ENCODE data around the gene GALNT9.
"Not testable (repeated sequence)": the region's sequence is repeated elsewhere in the genome, so short reads cannot be mapped to it uniquely, and the experiment has no call there.

GALNT9 gene

DNA sequence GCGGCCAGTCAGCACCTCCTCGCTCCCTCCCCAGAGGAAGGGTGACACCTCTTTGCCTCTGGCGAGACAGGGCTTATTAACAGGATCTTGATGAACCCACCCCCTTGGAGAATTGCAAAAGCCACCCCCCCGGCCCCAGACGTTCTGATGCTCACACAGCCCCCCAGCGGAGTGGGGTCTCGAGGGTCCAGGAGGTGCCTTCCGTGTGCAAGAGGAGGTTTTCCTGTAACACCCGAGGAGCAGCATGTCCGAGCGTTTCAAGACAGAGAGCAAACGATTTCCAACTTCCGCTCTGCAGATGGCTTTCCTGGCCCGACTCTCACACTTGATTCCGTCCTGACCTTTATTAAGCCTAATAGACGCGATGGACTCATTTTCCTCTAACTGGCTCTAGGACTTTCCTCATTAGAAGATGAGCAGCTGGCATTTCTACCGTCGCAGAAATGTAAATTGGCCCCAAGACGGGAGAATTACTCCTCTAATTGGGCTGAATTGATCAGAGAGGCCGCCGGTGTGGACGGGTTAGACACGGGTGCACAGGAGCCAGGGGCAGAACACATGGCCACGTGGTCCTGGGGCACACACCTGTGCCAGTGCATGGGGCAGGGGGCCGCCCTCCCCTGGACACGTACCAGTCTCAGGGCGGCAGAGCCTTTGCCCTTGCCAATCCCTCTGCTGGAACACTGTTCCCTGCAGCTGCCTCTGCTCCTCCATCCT, 100.8 kb downstream of the GALNT9 start:
- no peak for FAIRE-seq

DNA sequence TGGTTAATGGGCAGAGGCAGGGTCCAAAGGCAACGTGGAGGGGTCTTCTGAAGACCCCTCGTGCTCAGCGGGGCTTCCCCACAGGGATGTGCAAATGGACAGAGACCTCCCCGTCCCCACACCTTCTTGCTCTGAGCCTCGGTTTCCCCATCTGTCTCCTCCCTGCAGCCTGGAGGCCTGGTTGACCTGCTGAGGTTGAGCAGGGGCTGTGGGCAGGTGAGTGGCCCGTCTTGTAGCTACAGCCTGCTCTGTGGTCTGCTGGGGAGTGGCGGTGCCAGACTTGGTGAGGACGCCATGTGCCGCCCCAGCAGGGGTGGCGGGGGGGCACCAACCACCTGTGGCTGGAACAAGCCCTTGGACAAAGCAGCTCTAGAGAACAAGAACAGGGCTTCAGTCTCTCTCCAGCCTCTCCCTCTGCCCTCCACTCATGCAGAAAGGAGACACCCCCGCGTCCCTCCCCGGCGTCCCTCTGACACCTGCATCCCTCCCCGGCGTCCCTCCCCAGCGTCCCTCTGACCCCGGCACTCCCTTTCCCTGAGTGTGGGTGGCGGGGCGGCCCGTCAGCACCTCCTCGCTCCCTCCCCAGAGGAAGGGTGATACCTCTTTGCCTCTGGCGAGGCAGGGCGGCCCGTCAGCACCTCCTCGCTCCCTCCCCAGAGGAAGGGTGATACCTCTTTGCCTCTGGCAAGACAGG, 101.5 kb downstream of the GALNT9 start:
- FAIRE-seq, result no peak

DNA sequence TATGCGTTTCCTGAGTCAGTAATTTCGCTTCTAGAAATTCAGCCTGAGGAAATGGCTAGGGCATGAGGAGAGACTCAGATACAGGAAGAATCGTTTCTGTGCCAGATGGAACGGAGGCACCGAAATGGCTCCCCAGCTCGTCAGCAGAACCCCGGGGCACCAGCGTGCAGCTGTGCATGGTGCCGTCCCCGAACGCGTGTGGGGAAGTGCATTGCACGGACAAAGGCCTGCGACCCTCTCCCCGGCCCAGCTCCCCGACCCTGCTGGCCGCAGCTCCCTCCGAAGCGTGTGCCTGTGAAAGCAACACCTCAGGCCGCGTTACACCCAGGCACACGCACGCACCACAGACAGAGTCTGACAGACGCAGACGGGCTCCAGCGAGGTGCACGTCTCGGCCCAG, 102.3 kb downstream of the GALNT9 start:
- FAIRE-seq, result no peak

DNA sequence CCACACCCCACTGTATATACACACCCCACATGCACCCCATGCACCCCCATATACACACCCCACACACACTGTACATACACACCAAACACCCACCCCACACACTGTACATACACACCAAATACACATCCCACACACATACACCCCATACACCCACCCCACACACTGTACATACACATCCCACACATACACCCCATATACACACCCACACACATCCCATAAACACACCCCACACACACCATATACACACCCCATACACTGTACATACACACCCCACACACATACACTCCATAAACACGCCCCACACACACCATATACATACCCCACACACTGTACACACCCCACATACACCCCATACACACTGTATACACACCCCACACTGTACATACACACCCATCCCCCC, 102.8 kb downstream of the GALNT9 start:
- FAIRE-seq, result no peak

DNA sequence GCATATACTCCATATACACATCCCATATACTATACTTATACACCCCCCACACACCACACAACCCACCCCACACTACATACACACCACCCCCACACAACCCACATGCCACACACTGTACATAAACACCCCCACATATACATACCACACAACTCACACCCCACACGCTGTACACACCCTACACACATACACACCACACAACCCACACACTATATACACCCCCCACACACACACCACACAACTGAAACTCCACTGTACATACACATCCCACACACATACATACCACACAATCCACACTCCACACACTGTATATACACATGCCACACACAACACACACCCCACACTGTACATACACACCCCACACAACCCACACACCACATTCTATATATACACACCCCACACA, 104.2 kb downstream of the GALNT9 start:
- FAIRE-seq, result no peak

DNA sequence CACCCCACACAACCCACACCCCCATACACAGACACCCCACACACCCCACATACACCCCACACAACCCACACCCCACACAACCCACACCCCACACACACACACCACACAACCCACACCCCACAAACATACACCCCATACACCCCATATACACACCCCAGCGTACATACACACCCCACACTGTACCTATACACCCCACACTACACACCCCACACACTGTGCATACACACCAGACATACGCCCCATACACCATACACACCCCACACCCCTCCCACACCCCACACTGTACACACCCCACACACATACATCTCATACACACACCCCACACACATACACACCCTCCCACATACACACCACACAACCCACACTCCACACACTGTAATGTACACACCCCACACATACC, 104.9 kb downstream of the GALNT9 start:
- no peak for FAIRE-seq

DNA sequence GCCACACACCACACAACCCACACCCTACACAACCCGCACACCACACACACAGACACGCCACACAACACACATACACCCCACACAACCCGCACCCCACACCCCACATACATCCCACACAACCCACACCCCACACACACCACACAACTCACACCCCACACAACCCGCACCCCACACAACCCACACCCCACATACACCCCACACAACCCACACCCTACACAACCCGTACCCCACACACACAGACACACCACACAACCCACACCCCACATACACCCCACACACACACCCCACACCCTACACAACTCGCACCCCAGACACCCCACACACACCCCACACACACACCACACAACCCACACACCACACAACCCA, 106.6 kb downstream of the GALNT9 start:
- FAIRE-seq, result no peak

DNA sequence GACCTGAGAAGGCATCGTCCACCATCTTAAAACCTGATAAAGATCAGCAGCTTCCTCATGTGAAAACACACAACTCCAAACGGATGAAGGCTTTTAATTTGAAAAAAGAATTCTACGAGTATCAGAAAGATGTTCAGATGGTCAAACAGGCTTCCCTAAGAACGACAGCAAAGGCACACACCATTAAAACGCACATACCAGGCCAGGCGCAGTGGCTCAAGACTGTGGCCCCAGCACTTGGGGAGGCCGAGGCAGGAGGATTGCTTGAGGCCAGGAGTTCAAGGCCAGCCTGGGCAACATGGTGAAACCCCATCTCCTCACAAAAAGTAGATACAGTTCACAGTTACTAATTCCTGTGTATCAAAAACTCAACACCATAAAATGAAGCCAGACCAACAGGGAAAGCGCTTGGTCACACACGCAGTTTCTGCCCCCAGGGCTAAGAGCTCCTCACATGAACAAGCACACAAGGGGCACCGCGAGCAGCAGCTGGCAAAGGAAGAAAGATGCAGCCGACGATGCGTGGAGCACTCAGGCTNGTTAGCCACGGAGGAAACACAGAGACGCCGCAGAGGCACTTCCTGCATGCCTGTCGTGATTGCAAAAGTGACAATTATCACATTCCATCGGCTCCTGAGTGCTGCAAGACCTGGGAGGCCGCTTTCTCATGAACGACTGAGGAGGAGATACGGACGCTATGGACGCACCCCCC, 107.1 kb downstream of the GALNT9 start:
- FAIRE-seq, result no peak

DNA sequence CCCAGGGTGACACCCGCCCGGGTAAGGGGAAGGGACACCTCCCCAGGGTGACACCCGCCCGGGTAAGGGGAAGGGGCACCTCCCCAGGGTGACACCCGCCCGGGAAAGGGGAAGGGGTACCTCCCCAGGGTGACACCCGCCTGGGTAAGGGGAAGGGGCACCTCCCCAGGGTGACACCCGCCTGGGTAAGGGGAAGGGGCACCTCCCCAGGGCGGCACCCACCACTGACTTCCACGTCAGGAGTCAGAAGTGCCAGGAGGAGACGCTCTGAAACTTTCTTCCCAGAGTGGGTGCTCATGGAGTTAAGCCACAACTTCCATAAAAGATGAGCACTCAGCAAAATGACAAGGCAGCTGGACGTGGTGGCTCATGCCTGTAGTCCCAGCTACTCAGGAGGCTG, 109.6 kb downstream of the GALNT9 start:
- FAIRE-seq, result not testable (repeated sequence)

DNA sequence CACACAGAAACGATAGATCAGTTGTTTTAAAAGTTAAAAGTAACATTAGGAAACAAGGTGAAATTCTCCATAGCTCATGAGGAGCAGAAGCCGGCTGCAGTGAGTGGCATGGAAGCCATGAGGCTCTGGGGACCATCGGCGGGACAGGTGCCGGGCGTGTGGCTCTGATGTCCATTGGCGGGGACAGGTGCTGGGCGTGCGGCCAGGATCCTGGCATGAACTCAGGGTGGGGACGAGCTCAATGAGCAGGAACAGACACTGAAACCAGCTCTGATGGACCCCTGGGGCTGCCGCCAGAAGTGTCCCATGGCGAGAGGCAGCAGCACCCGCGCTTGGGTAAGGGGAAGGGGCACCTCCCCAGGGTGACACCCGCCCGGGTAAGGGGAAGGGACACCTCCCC, 110.1 kb downstream of the GALNT9 start:
- no peak for FAIRE-seq

DNA sequence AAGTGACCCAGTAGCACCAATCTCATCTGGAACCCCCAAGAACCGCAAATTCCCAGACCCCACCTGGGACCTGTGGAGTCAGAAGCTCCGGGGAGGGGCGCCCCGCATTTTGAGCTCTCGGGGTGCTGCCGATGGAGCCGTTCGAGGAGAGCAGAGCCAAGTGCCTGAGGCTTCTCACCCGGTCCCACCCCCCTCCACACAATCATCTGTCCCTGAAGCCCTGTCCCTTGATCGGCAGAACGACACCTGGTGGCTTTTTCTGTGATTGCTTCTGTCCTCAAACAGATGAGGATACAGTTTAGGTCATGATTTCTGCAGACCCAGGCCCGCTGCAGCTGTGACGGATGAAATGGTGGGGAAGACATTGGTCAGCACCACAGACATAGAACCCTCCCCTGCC, 110.5 kb downstream of the GALNT9 start:
- no peak for FAIRE-seq

DNA sequence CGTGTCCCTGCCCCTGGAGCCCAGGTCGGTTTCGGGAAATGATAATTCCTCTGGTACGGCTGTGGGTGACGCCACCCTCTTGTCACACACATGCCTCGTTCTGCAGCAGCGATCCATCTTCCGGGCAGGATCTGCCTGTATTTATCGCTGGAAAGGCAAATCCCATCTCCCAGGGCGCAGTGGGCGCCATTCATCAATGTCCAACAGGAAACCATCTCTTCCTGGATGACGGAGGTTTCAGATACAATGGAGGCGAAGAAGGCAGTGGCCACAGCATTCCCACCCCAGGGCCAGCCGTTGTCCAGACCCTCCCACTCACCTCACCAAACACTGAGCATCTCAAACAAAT, 110.9 kb downstream of the GALNT9 start:
- no peak for FAIRE-seq

DNA sequence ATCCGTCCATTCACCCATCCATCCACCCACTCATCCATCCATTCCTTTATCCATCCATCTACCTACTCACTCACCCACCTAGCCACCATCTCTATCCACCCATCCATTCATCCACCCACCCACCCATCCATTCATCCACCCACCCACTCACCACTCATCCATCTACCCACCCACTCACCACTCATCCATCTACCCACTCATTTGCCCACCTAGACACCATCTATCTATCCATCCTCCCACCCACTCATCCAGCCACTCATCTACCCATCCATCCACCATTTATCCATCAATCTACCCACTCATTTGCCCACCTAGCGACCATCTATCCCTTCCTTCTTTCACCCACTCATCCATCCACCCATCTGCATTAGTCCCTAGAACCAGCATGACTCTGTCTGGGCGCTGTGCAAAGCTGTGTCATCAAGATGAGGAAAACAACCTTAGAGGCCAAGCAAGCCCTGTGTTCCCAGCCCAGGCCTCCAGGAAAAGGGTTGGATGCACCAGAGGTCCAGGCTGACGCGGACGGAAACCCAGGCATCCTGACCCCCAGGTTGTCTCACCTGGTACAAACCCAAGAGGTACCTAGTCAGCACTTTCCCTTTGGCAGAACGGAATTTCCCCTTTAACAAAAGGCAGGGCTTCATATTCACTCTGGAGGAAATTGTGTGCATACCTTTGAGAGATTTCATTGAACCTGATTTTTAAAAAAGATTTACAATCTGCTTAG, 111.4 kb downstream of the GALNT9 start:
- no peak for FAIRE-seq

DNA sequence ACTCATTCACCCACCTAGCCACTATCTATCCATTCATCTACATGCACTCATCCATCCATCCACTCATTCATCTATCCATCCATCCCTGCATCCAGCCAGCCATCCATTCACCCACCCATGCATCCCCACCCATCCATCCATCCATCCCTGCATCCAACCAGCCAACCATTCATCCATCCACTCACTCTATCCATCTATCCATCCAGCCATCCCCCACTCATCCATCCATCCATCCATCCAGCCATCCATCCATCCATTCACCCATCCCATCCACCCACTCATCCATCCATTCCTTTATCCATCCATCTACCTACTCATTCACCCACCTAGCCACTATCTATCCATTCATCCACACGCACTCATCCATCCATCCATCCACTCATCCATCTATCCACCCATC, 112.0 kb downstream of the GALNT9 start:
- no peak for FAIRE-seq

DNA sequence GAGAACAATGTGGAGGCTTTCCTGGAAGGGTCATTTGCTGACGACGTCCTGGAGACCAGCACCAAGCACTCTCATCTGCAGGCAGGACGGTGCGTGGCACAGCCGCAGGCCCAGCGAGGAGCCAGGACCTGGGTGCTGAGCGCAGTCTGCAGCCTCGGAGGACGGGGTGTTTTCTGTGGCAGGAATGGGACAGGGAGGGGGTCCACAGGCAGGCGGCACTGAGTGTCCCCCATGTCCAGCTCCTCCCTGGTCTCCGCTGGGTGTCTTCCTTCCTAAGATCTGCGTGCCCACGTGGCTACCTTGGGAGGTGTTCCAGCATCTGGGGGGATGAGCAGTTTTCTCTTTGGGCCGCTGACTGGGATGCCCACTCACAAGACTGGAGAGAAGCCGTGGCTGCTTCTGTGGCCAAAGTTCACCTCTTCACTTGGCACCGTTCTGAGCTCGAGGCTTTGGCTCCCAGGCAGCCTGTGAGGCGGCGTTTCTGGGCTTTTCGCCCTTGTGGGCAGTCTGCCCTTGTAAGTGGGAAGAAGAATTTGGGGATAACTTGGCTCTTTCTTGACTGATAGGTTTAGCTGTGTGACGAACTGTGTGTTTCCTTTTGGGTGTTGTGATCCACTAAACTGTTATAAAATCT, 112.9 kb downstream of the GALNT9 start:
- FAIRE-seq, result no peak

DNA sequence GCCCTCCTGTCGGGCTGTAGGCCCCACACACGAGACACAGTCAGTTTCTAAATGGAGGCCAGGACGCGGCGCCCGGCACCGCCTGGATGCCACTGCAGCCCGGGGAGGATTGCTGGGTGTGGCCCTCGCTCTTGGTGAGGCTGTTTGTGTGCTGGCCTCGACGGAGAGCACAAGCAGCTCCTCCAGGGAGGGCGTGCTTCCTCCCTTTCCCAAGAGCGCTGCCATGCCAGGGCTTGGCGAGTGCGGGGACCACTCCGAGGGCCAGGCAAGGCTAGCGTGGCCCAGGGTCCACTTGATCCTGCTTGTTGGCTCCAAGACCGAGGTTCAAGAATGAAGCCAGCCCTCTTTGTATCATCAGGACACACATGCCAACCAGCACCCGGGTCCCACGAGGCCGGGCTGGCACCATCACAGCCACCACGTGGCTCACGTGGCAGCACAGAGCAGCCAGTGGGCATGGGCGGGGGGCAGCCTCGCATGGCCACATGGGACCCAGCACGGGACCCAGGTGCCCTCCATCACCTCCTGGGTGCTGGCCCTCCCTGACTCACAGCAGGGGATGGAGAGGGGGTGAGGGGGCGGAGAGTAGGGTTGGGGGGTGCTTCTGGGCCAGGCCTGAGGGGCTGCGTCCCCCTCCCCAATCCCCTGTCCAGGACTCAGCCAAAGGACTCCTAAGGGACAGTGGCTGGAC, 113.9 kb downstream of the GALNT9 start:
- FAIRE-seq, result no peak

DNA sequence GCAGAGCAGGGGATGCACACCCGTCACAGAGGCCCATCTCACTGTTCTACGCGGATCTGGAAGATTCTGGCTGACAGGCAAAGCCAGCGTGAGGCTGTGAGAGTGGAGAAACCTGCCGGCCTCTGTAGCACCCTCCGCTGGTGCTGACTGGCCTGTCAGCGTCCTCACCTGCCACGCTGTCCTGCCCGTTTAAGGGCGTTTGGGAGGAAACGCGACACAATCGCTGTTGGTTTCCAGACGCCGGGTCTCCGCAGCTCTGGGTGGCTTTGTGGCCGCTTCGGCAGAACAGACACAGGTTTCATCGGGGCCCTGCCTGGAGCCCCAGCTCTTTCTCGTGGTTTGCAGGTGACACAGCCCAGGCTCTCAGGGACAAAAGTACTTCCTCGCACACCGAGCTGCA, 114.5 kb downstream of the GALNT9 start:
- no peak for FAIRE-seq

DNA sequence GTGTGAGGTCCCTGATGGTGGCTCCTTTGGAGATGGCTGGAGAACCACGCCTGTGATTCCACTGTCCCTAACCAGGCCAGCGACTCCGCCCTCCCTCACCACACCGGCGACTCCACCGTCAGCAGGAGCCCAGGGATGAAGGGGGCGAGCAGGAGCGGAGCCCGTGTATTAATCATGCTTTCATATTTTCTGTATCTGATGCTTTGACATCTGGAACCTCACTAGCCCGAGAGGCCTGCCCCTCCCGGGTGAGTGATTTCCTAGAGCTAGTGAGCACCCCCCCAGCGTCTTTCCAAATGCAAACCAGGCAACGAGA, 115.3 kb downstream of the GALNT9 start:
- FAIRE-seq, result no peak

DNA sequence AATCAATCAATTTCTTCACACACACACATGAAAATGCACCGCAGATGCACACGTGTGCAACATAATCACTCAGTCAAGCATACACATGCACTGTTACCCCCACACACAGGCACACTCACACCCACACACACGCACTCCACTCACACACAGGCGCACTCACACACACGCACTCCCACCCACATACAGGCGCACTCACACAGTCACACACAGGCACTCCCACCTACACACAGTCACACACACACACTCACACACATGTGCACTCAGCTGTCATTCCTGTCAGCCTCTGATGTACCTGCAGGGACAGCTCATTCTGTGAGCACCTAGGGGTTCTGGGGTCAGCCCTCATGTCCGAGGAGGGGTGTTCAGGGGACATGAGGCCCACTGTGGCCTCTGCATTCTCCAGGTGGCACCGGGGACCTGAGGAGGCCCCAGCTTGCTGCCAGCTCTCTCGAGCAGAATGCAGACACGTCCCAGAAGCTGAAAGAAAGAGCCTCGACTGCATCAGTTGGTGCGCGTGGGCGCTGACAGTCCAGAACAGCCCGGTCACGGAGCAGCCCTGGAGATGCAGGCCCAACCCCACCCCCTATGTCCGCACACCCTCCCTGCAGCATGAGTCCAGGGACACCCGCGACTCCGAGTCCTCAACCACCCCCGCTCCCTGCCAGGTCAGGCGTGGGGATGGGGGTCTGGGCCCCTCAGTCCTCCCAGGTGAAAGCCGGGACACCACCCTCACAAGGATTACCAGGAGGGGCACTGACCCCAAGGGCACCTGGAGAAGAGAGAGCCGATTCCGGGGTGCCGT, 115.8 kb downstream of the GALNT9 start:
- FAIRE-seq, result no peak

DNA sequence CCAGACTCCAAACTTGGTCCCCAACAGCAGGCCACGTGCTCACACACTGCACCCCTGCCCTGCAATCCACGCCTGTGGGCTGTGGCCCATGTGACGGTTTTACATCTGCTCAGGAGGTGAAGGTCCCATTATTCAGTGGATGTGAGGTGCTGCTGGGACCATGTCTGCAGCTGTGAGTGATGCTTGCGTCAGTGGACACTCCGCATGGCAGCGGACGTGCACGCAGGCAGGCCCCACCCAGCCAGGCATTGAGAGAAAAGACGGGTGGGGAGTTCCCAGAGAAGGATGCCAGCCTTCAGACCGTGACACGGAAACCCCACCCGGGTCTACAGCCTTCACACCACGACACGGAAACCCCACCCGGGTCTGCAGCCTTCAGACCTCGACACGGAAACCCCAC, 117.6 kb downstream of the GALNT9 start:
- FAIRE-seq, result no peak

DNA sequence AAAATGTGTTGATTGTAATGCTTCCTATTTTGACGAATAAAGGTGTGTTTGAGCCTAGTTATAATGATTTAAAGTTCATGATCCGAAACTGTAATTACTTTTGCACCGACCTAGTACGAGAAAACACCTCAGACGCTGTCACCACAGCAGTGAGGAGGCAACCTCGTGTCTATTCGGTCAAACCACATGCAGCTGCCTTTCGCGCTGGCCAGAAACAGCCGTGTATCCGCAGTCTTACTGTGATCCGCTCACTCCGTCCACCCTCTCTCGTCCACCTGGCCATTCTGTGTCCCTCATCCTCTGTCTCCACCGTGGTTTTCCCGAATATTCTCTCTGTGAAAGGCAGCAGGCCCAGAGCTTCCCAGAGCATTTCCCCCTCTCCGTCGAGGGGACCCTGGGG, 118.1 kb downstream of the GALNT9 start:
- FAIRE-seq, result no peak

All from colon (tissue), 2 donors.